SK-N-MC (cell line): ENCODE measurements around the gene SLC35B2.

Experiments
- DNase-seq: peaks from one replicate; pipeline ENCODE4 v3.0.0-alpha.2; 2011; ENCODE audit warnings: low read depth, low spot score
- H3K27ac ChIP-seq: fragments of 200-600 bp; sonication (generic); 2 replicates; pipeline ENCODE4 v1.5.1; 2016; ENCODE audit warnings: mixed run types
- H3K36me3 ChIP-seq: fragments of 200-600 bp; sonication (generic); 2 replicates; pipeline ENCODE4 v1.6.1; 2017; ENCODE audit warnings: antibody characterized with exemption, low read length, mixed read lengths; ENCODE audit not compliant: insufficient read depth
- H3K4me3 ChIP-seq: fragments of 200-600 bp; sonication (generic); 2 replicates; pipeline ENCODE4 v1.5.1; 2016
- H3K9ac ChIP-seq: fragments of 200-600 bp; sonication (generic); 2 replicates; pipeline ENCODE4 v1.8.0; 2017; ENCODE audit warnings: mixed run types, mixed read lengths; ENCODE audit not compliant: insufficient read length
- H3K9me3 ChIP-seq: fragments of 200-600 bp; sonication (generic); 2 replicates; pipeline ENCODE4 v1.6.1; 2017; ENCODE audit warnings: low read depth, mild to moderate bottlenecking, antibody characterized with exemption, low read length, moderate library complexity, mixed read lengths
- EZH2 ChIP-seq: fragments of 200-600 bp; sonication (generic); IDR thresholded peaks from one replicate; pipeline ENCODE4 v1.6.1; 2017; ENCODE audit warnings: antibody characterized with exemption
- FOXP2 ChIP-seq: optimal IDR thresholded peaks from 2 replicates; pipeline ENCODE3; 2011; ENCODE audit warnings: mild to moderate bottlenecking, moderate library complexity; ENCODE audit not compliant: insufficient read depth; ENCODE audit errors: extremely low read length, control extremely low read depth
- POLR2AphosphoS5 ChIP-seq: IDR thresholded peaks from 2 replicates; pipeline ENCODE4 v1.6.1; 2012; ENCODE audit warnings: mild to moderate bottlenecking, low read depth, low read length, borderline replicate concordance

SLC35B2 gene

GRCh38 chr6:44246663-44247337 is 10.5 kb downstream of the SLC35B2 start, which contains the start of gene HSP90AB1:
Gene HSP90AB1, plus strand, starts transcription at chr6:44247101. Its CDS starts 1,529 bp downstream, at chr6:44248630.
- H3K36me3 ChIP-seq: peaks cover 42% of the 10 kb centered on the region
- no peaks in the 10 kb centered on the region for H3K9me3 ChIP-seq
- H3K9ac ChIP-seq: peak within 1 kb of the TSS; percentile 100
- peak within 1 kb of the TSS; percentile 100 for H3K4me3 ChIP-seq
- H3K27ac ChIP-seq: peak within 1 kb of the TSS; percentile 89
- TF ChIP-seq POLR2AphosphoS5 (peak; percentile 100), FOXP2 (no peak)
- peak; percentile 96 for DNase-seq

GRCh38 chr6:44245912-44246662 is 11.2 kb downstream of the SLC35B2 start:
- no peak for DNase-seq
- H3K27ac ChIP-seq: 0 out of 2 replicates have a peak overlapping the region, but pooled peaks have one; percentile 52
- H3K36me3 ChIP-seq: peaks cover 35% of the 10 kb centered on the region
- peak overlapping the region; percentile 100 for H3K9ac ChIP-seq
- no peak for TF ChIP-seq EZH2
- TF ChIP-seq FOXP2: no peak
- TF ChIP-seq POLR2AphosphoS5: no peak
- H3K4me3 ChIP-seq: peak overlapping the region; percentile 100
- H3K9me3 ChIP-seq: no peaks in the 10 kb centered on the region

- Histone ChIP-seq H3K4me3 (no peak overlapping the region; the same call in 1 of the 2 replicates), H3K36me3 (peaks cover 29% of the 10 kb centered on the region), H3K27ac (no peak overlapping the region), H3K9ac (no peak overlapping the region), H3K9me3 (no peaks in the 10 kb centered on the region)
- TF ChIP-seq EZH2: no peak
- TF ChIP-seq POLR2AphosphoS5: no peak
- no peak for TF ChIP-seq FOXP2
- DNase-seq: no peak
Measured at GRCh38 chr6:44245391-44245911, 11.9 kb downstream of the SLC35B2 start.

GRCh38 chr6:44243345-44243744 is 14.0 kb downstream of the SLC35B2 start:
- Histone ChIP-seq H3K36me3 (peaks cover 8% of the 10 kb centered on the region), H3K9ac (no peak overlapping the region), H3K27ac (no peak overlapping the region), H3K9me3 (no peaks in the 10 kb centered on the region), H3K4me3 (no peak overlapping the region)
- no peak for DNase-seq
- TF ChIP-seq FOXP2 (no peak), EZH2 (no peak), POLR2AphosphoS5 (no peak)

GRCh38 chr6:44238687-44239350 is 18.5 kb downstream of the SLC35B2 start:
- Histone ChIP-seq H3K4me3 (no peak overlapping the region), H3K9me3 (no peaks in the 10 kb centered on the region), H3K9ac (no peak overlapping the region), H3K27ac (no peak overlapping the region), H3K36me3 (peaks cover 19% of the 10 kb centered on the region)
- no peak for DNase-seq
- TF ChIP-seq POLR2AphosphoS5 (no peak), EZH2 (no peak), FOXP2 (no peak)

GRCh38 chr6:44237813-44238433 is 19.4 kb downstream of the SLC35B2 start:
- no peak overlapping the region for H3K27ac ChIP-seq
- H3K9me3 ChIP-seq: no peaks in the 10 kb centered on the region
- no peak for DNase-seq
- no peak for TF ChIP-seq FOXP2
- TF ChIP-seq POLR2AphosphoS5: peak; percentile 57
- TF ChIP-seq EZH2: no peak
- peak overlapping the region; percentile 72 for H3K9ac ChIP-seq
- H3K4me3 ChIP-seq: peak overlapping the region; percentile 82
- H3K36me3 ChIP-seq: peaks cover 28% of the 10 kb centered on the region

- TF ChIP-seq FOXP2 (no peak), POLR2AphosphoS5 (no peak; the same call in 1 of the 2 replicates), EZH2 (no peak)
- H3K9ac ChIP-seq: peak overlapping the region; percentile 72
- peak overlapping the region; percentile 82 for H3K4me3 ChIP-seq
- no peak for DNase-seq
- no peaks in the 10 kb centered on the region for H3K9me3 ChIP-seq
- H3K36me3 ChIP-seq: peaks cover 35% of the 10 kb centered on the region
- H3K27ac ChIP-seq: no peak overlapping the region
Measured at GRCh38 chr6:44237021-44237812, 20.1 kb downstream of the SLC35B2 start.

GRCh38 chr6:44235891-44236516 is 21.3 kb downstream of the SLC35B2 start:
- Histone ChIP-seq H3K4me3 (no peak overlapping the region), H3K9me3 (no peaks in the 10 kb centered on the region), H3K36me3 (peaks cover 45% of the 10 kb centered on the region), H3K27ac (0 out of 2 replicates have a peak overlapping the region, but pooled peaks have one; percentile 26), H3K9ac (no peak overlapping the region)
- DNase-seq: no peak
- no peak for TF ChIP-seq POLR2AphosphoS5
- no peak for TF ChIP-seq EZH2
- TF ChIP-seq FOXP2: no peak
